MM.1S (cell line): Measurements from ENCODE around the gene MACROD2.

Source experiments
- CTCF ChIP-seq: fragments of 300-600 bp; sonication (generic); IDR thresholded peaks from 2 replicates; pipeline ENCODE4 v1.5.1; 2016; ENCODE audit warnings: antibody characterized with exemption, low read length, mixed read lengths
- EZH2 ChIP-seq: fragments of 300-600 bp; sonication (generic); optimal IDR thresholded peaks from 2 replicates; pipeline ENCODE3; 2017; ENCODE audit warnings: low read depth, mild to moderate bottlenecking, antibody characterized with exemption, low read length, mixed read lengths

DNA sequence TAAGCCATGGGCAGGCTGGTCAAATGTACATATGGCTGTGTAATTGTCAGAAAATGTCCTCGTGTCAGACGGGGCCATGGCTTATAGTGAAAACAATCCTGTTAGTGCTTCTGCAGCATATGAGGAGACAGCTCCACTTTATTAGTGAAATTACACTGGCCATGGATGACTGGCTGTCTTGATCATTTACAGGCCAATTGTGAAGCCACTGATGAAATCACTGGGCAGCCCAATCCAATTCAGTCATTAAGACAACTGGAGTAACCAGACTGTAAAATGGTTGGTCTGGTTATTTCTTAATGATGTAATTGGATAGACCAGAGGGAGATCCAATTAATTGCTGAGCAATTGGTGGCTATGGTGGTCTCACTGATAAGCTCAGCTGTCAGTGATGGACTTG is 1828.4 kb downstream of the MACROD2 start:
- no peak for TF ChIP-seq CTCF
- no peak for TF ChIP-seq EZH2
